ENCODE data around the gene TMEM168.

DNA sequence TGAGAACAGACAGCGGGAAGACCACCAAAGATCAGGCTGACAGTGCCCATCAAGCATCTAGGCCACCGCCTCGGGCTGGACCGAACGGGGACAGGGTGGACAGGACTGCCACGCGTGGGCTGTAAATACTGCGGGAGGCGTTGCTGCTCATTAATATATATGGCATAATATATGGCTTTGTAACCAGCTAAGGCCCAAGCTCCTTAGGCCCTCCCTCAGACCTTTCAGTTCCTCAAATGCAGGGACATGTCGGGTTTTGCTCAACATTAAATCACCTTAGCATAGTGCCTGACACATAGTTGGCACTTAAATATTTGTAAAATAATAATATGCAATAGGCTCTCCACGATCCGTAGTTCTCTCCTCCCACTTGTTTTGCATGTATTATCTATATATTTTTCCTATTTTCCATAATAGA, 402 bp upstream of the TMEM168 start:
- TF ChIP-seq, protein P1, sequence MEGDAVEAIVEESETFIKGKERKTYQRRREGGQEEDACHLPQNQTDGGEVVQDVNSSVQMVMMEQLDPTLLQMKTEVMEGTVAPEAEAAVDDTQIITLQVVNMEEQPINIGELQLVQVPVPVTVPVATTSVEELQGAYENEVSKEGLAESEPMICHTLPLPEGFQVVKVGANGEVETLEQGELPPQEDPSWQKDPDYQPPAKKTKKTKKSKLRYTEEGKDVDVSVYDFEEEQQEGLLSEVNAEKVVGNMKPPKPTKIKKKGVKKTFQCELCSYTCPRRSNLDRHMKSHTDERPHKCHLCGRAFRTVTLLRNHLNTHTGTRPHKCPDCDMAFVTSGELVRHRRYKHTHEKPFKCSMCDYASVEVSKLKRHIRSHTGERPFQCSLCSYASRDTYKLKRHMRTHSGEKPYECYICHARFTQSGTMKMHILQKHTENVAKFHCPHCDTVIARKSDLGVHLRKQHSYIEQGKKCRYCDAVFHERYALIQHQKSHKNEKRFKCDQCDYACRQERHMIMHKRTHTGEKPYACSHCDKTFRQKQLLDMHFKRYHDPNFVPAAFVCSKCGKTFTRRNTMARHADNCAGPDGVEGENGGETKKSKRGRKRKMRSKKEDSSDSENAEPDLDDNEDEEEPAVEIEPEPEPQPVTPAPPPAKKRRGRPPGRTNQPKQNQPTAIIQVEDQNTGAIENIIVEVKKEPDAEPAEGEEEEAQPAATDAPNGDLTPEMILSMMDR (IDR thresholded peaks at IDR 0.05), result no peak
- no peak for TF ChIP-seq EZH2phosphoT487 (IDR thresholded peaks at IDR 0.05)
- no peak for TF ChIP-seq EZH2 (IDR thresholded peaks at IDR 0.05)
